ENCODE measurements around the gene SLC6A13.

Gene SLC6A13

GRCh38 chr12:176321-177181 lies 86.1 kb downstream of the SLC6A13 start:
- DNase-seq: no peak

- no peak for DNase-seq
Observed at GRCh38 chr12:175759-176158, 86.9 kb downstream of the SLC6A13 start.

- DNase-seq: no peak
Observed at GRCh38 chr12:175250-175649, 87.4 kb downstream of the SLC6A13 start.

- DNase-seq: no peak
Observed at GRCh38 chr12:174596-174995, 88.0 kb downstream of the SLC6A13 start.

GRCh38 chr12:174124-174523 lies 88.5 kb downstream of the SLC6A13 start:
- no peak for DNase-seq

- DNase-seq: no peak
Observed at GRCh38 chr12:172732-173161, 89.9 kb downstream of the SLC6A13 start.

- no peak for DNase-seq
Observed at GRCh38 chr12:171743-172676, 90.6 kb downstream of the SLC6A13 start.

- DNase-seq: no peak
Observed at GRCh38 chr12:171276-171675, 91.4 kb downstream of the SLC6A13 start.
